NCI-H2227 (cell line): Measurements from ENCODE around the gene TMEM225B.
A peak's percentile ranks its signal among the peaks of the same experiment; 100 is the strongest.
"Not testable (repeated sequence)": the region's sequence is repeated elsewhere in the genome, so short reads cannot be mapped to it uniquely, and the experiment has no call there.

Experiments
- DNase-seq: peaks from one replicate; lab custom pipeline; 2025; ENCODE audit not compliant: unreplicated experiment; lab: John Stamatoyannopoulos, UW

The TMEM225B gene, protein sequence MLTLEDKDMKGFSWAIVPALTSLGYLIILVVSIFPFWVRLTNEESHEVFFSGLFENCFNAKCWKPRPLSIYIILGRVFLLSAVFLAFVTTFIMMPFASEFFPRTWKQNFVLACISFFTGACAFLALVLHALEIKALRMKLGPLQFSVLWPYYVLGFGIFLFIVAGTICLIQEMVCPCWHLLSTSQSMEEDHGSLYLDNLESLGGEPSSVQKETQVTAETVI

DNA sequence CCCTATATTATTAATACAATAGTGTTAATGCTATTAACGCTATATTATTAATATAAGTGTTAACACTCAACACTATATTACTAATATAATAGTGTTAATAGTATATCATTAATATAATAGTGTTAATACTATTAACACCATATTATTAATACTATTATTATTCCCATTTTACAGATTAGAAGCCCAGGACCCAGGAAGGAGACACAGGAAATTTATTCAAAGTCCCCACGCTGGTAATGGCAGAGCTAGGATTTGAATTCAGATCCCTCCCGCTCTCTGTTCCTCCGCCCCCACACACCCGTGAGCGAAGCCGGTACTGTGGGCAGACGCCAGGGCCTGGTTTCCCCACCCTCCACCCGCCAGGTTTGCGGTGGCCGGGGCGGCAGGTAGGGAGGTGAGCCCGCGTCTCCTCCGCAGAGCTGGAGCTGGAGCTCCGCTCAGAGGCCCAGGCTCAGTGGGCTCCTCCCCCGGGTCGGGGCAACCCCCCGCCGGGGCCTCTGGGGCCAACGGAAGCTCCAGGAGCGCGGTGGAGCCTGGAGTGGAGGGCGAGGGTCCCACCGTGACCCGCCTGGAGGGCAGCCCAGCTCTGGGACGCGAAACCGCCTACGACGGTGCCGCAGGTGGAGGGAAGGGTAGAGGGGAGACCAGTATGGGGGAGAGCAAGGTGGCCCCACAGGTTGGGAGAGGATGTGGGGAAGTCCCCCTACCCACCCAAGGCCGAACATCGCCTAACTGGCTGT is at the start of gene TMEM225B:
Gene TMEM225B, plus strand, starts transcription at position 506 of the 740 bp plus-strand sequence. CDS start 6,122 bp downstream, outside the sequence.
- no peak for DNase-seq

DNA sequence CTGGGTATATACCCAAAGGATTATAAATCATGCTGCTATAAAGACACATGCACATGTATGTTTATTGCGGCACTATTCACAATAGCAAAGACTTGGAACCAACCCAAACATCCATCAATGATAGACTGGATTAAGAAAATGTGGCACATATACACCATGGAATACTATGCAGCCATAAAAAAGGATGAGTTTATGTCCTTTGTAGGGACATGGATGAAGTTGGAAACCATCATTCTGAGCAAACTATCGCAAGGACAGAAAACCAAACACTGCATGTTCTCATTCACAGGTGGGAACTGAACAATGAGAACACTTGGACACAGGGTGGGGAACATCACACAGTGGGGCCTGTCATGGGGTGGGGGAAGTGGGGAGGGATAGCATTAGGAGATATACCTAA is 48.5 kb upstream of the TMEM225B start:
- DNase-seq, result not testable (repeated sequence)

DNA sequence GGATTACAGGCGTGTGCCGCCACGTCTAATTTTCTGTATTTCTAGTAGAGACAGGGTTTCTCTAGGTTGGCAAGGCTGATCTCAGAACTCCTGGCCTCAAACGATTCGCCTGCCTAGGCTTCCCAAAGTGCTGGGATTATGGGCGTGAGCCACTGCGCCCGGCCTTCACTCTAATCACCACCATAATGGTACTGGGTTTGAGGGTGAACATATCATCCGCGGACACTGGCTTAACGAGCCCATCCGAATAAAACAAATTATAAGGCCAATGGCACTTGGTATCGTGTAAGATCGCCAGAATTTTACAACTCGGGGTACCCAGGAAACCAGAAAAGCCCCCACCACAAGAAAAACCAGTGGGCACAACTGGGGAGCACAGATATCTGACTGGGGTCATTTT is 46.7 kb upstream of the TMEM225B start:
- no peak for DNase-seq

DNA sequence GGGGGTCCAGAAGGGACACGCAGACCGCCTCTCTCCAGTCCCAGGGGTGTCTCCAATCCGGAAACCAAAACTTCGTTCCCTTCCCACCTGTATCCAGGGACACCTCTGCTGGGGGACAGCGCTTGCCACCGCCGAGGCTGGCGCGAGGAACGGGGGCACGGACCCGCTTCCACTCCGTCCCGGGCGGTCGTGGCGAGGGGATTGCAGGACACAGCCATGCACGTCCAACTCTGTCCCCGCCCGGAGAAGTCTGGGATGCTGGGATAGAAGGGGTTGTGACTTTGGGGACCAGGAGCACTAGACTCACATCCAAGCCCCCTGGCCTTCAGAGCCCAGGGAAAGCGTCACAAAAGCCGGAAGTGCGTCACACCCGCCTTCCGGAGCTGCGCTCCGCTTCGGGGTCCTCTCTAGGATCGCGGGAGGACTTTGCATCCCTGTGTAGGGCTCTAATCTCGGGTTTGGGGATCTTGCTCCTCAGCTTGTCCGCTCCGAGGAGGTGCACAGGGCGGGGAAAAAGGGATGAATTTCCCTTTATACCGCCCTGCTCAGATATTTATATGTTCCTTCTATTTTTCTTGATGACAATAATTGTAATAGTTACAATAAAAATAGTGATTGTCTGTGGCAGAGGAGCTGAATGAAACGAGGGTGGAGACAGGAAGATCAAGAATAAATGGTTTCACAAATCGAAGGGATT is 46.2 kb upstream of the TMEM225B start, which contains the start of gene FAM200A:
Gene FAM200A, minus strand, starts transcription at position 348 of the 697 bp plus-strand sequence. CDS start 3,707 bp downstream, outside the sequence.
- peak; percentile 97 for DNase-seq

DNA sequence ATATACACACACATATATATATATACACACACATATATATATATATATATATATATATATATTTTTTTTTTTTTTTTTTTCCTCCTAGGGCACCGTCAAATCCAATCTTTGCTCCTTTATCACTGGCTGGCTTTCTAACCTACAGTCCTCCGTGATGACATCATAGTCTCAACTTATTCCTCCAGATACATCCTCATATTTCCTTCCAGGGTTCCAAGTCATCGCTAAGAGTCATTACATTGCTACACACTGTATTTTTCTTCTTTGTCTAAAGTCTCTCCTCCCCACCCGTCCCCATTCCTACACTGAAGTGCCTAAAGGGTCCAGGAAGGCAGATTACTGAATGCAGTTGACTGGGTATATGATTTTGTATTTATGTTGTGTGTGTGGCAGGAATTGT is 45.0 kb upstream of the TMEM225B start:
- no peak for DNase-seq

DNA sequence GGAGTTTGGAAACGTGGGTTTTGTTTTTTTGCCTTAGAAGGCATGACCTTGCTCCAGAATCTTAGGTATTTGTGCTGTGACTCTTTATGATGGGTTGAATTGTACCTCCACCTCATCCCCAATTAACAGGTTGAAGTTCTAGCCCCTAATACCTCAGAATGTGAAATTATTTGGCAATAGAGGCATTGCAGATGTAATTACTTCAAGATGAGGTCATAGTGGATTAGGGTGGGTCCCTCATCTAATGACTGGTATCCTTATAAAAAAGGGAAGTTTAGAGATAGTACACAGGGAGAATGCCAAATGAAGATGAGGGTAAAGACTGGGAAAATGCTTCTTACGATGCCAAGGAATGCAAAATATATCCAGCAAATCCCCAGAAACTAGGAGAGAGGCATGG is 43.1 kb upstream of the TMEM225B start:
- no peak for DNase-seq

DNA sequence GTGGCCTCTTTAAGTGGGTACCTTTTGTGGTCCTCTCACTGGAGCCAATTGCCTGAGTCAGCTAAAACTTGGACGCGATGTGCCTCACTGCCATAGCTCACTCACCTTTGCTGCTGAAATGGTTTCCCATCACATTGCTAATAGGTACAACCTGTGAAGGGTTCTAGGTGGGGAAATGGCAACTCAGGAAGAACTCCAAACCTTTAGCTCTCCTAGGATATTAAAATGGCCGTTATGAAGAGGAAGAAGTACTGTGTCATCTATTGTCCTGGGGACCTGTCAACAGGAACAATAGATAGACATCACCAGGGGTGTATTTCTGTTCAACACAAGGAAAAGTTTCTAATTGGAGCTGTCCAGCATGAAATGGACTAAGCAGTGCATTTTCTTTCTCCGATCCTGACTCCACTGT is 40.9 kb upstream of the TMEM225B start:
- no peak for DNase-seq

DNA sequence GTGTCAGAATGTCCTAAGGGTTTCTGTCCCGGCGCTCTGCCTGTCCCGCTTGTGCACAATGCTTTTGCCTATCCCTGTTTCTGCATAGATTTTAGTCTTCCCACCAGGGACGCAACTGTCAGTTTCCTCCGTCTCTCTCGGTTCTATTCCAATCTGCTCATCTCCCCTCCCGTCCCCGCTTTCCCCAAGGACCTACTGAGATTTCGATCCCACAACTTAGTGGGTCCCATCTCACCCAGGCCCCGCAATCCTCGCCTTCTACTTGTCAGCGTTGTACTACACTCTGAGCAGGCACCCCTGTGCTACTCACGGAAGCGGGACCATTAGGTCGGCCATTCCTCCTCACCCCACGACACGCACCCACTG is 40.1 kb upstream of the TMEM225B start:
- no peak for DNase-seq

DNA sequence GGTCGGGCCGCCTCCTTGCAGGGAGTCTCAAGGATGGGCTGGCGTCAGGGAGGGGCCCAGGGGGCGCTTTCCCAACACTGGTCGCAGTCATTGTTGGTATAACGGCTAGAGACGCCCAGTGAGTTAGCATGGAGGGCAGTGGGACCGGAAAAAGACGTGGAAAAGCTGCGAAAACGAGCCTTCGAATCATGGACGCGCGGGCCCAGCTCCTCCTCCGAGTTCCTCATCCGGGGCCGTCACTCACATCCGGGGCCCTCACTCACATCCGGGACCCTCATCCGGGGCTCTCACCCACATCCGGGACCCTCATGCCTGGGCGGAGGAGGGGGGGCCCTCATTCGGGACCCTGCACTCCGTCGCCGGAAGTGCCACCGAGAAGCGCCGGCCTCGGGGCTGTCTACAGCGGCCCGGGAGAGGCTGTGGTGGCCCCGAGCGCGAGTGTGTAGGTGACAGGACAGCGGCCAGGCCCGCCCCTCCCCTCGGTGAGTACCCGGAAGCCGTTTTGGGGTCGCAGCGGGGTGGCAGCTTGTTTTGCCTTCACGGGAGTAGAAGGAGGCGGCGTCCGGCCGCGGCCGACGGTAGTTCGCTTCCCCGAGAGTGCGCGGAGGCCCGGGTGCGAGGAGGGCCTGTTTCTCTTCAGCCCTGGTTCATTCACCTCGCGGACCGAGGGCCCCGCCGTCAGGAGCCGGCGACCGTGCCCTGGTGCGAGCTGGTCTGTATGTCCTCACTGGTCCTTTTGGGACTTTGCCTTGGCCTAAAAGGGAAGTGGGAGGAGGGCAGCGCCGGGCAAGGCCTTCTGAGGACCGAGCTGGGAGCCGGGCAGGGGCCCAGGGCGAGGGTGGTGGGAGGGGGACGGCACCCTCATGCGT is 39.5 kb upstream of the TMEM225B start, which contains the start of gene ZNF655:
Gene ZNF655, plus strand, starts transcription at position 337 of the 869 bp plus-strand sequence. CDS start 1,918 bp downstream, outside the sequence.
- DNase-seq, result peak; percentile 98

DNA sequence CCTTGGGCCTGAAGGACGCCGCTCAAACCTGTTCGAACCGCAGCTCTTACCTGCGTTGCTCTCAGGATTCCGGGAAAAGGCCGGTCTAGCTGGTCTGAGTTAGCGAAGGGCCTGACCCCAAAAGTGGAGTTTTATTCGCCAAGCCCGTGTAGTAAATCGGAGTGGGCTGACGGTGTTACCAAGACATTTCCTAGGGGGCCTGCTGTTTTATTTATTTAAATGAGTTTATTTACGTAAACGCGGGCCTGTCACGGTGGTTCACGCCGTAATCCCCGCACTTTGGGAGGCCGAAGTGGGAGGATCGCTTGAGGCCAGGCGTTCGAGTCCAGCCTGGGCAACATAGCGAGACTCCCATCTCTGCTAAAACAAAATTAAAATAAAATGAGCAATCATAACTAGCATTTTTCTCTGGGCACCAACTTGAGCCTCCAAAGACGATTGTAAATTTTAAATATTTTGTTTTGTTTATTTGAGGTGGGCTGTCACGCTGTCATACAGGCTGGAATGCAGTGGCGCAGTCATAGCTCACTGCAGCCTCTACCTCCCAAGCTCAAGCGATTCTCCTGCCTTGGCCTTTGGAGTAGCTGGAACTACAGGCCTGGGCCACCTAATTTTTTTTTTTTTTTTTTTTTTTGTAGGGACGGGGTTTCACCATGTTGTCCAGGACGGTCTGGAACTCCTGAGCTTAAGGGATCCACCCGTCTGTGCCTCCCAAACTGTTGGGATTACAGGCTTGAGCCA is 38.7 kb upstream of the TMEM225B start:
- no peak for DNase-seq

DNA sequence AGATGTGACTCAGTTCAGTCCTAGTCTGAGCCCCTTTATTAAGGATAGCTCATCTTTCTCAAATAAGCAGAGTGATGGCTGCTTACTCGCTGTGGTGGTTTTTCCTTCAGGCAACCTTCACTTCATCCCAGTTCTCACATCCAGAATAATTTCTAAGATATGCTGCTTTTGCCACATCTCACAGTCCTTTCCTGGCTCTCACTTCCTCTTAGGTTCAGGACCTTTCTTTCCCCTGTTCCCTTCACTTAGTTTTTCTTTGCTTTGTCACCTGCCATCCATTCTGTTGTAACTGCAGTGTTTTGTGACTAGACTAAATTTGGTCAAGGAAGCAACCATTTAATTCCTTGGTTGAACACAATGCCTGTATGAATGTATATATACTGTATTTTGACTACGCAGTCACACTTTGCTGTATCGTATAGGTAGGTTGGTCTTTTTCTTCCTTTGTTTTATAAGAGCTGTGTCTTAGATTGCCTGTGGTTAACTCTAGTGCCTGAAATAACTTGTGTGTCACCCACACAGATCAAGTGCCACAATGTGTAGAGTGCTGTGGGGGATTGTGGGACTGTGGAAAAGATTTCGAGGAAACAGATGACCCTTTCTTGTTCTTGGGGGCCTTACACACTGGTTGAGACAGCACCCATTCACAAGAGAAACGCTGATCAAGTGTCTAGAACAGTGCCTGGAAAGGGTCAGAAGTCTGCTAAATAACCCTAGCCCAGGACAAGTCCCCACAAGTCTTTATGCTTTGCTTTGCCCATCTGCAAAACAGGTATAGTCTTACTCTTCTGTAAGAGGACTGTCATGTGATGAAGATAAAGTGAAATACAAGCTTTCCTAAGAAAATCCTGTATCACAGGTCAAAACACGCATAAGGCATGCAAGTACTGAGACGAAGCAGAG is 37.0 kb upstream of the TMEM225B start:
- no peak for DNase-seq

DNA sequence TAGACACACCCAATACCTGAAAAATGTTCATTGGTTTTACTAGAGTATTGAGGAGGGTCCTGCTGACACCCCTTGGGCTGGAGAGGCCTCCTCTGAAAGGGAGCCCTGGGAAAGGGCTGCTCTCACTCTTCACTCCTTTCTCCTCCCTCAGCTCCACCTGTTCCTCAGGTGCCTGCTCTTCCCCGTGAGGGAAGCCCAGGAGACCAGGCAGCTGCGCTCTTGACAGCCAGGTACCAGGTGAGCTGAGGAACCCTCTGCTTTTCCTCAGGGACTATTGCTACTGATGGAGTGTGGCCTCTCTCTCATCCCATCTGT is 36.4 kb upstream of the TMEM225B start:
- DNase-seq, result no peak

DNA sequence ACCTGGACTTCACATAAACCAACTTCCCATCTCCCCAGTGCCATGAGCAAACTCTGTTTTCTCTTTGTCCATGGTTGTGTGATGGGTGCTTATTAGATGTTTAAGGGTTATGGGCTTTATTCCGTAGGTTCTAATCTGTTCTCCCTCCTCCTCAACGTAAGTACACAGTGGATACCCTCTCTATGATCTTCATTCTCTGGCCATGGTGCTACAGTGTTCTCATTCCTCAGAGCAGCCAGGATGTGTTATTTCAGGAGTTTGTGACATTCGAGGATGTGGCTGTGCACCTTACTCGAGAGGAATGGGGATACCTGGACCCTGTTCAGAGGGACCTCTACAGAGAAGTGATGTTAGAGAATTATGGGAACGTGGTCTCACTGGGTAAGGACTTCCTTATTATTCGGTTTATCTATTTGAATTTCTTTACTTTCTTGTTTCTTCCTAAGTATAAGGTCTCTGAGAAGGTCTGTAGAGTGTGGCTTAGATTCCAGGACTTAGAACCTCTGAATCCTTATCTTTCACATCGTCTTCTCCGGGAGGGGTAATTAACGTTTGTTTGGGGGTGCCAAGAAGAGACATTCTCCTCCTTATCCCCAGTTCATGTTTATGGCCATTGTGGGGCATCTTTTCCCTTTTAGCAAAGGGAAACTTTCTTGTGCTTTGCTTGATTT is 35.8 kb upstream of the TMEM225B start:
- DNase-seq, result no peak

DNA sequence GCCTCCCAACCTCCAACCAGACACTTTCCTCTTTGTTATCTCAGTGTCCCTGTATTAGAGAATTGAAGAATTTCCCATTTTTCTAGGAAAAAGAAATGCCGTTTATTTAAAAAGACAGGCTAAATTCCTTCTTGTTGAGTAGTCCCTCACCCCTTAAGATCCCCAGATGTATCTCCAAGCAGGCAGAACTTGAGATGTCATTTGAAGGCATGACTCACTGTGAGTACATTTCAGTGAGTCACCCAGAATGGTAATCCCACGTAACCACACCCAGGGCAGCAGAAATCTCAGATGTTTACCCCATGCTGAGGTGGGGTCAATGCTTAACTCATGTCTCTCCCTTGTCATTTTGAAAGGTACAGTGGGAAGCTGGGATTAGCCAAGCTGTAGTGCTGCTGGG is 35.2 kb upstream of the TMEM225B start:
- DNase-seq, result no peak

DNA sequence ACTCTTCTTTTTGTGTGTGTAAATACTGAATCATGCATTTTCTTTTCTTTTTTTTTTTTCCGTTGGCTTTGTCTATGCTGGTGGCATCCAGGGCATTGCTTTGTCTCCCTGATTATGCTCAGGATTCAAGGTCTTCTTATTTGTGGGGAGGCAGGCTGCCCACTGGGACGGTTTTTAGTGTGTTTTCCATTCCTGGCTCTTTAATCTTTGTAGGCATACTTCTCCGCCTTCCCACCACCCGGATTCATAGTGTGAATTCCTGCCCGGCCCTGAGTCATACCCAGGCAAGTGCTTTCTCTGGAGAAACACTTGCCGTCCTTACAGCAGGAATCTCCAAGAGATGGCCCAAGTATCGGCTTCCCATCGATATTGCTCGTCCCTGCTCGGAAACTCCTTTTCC is 34.4 kb upstream of the TMEM225B start:
- DNase-seq, result no peak

DNA sequence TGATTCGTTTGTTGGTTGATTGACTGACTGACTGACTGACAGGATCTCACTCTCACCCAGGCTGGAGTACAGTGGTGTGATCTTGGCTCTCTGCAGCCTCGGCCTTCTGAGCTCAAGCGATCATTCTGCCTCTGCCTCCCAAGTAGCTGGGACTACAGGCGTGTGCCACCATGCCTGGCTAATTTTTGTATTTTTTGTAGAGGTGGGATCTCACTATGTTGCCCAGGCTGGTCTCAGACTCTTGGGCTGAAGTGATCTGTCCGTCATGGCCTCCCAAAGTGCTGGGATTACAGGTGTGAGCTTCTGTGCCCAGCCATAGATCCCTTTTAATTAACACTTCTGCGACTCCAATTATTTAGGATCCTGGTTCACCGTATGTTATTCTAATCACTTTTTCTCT is 29.3 kb upstream of the TMEM225B start:
- not testable (repeated sequence) for DNase-seq

DNA sequence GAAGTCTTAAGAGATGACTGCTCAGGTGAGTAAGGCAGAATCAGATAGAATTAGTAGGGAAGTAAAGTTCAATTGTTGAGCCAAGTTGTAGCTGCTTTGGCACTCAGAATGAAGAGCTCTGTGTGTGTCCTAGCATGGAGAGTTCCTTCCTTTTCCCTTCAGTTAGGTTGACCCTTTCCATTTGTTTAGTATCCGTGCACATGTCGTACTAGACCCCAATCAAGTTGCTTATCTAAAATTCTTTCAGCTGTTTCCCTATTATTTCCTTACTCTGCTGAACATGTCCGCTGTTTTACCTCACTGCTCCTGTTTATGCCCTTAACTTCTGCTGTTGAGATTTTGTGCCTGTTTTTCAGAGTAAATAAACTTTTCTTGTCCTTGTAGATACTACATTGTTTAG is 26.3 kb upstream of the TMEM225B start:
- no peak for DNase-seq

DNA sequence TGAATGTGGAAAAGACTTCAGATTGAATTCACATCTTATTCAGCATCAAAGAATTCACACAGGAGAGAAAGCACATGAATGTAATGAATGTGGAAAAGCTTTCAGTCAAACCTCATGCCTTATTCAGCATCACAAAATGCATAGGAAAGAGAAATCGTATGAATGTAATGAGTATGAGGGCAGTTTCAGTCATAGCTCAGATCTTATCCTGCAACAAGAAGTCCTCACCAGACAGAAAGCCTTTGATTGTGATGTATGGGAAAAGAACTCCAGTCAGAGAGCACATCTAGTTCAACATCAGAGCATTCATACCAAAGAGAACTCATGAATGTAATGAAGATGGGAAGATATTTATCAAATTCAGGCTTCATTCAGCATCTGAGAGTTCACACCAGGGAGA is 24.8 kb upstream of the TMEM225B start:
- DNase-seq, result no peak

DNA sequence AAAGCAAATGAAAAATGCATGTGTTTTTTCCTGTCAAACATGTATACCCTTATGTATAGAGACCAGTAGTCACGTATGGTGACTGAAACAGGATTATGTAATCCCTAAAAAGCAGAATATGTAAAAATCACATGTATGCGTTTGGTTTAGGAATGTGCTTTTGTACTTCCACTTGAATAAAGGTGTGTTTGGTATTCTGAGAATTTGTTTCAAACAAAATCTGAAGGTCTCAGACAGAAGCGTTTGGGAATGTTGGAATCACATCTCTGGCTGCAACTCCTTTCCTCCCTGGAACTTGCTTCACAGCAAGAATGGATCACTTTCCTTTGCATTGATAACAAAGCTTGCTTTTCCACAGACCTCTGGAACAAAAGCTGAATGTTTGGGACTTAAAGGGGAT is 21.8 kb upstream of the TMEM225B start:
- DNase-seq, result no peak
